HEK293 (cell line): ENCODE results near the gene NPDC1.

ENCODE experiments used
- FEZF1 ChIP-seq: fragments of 450-650 bp; formaldehyde crosslinking; IDR thresholded peaks from 2 replicates; pipeline ENCODE4 v1.5.1; 2016; ENCODE audit warnings: missing biosample characterization, missing genetic modification characterization
- GLIS2 ChIP-seq: fragments of 450-650 bp; formaldehyde crosslinking; IDR thresholded peaks from 2 replicates; pipeline ENCODE4 v1.5.1; 2016; ENCODE audit warnings: missing biosample characterization, missing genetic modification characterization
- KLF9 ChIP-seq: fragments of 450-650 bp; formaldehyde crosslinking; IDR thresholded peaks from 2 replicates; pipeline ENCODE4 v1.5.1; 2016; ENCODE audit warnings: missing biosample characterization, missing genetic modification characterization, low read depth
- OVOL3 ChIP-seq: fragments of 450-650 bp; formaldehyde crosslinking; IDR thresholded peaks from 2 replicates; pipeline ENCODE4 v1.5.1; 2016; ENCODE audit warnings: missing biosample characterization, missing genetic modification characterization
- SCRT1 ChIP-seq: fragments of 450-650 bp; formaldehyde crosslinking; IDR thresholded peaks from 2 replicates; pipeline ENCODE4 v1.5.1; 2016; ENCODE audit warnings: missing biosample characterization, missing genetic modification characterization, borderline replicate concordance
- TCF7L2 ChIP-seq: IDR thresholded peaks from 2 replicates; pipeline ENCODE4 v1.6.1; 2011; ENCODE audit warnings: low read depth, mild to moderate bottlenecking, inconsistent platforms, low read length, moderate library complexity, borderline replicate concordance
- YY1 ChIP-seq: fragments of 450-650 bp; formaldehyde crosslinking; IDR thresholded peaks from 2 replicates; pipeline ENCODE4 v1.5.1; 2018; ENCODE audit warnings: missing biosample characterization, missing genetic modification characterization
- ZBTB20 ChIP-seq: fragments of 450-650 bp; formaldehyde crosslinking; IDR thresholded peaks from 2 replicates; pipeline ENCODE4 v1.5.1; 2016; ENCODE audit warnings: missing biosample characterization, missing genetic modification characterization
- ZBTB49 ChIP-seq: fragments of 450-650 bp; formaldehyde crosslinking; IDR thresholded peaks from 2 replicates; pipeline ENCODE4 v1.5.1; 2016; ENCODE audit warnings: missing biosample characterization, missing genetic modification characterization, low read depth
- ZFP41 ChIP-seq: fragments of 450-650 bp; formaldehyde crosslinking; IDR thresholded peaks from 2 replicates; pipeline ENCODE4 v1.5.1; 2016; ENCODE audit warnings: missing biosample characterization, missing genetic modification characterization, borderline replicate concordance
- ZIC2 ChIP-seq: fragments of 450-650 bp; formaldehyde crosslinking; IDR thresholded peaks from 2 replicates; pipeline ENCODE4 v1.5.1; 2016; ENCODE audit warnings: missing biosample characterization, missing genetic modification characterization
- ZNF10 ChIP-seq: fragments of 450-650 bp; formaldehyde crosslinking; IDR thresholded peaks from 2 replicates; pipeline ENCODE4 v1.5.1; 2017; ENCODE audit warnings: missing biosample characterization, missing genetic modification characterization
- ZNF112 ChIP-seq: fragments of 450-650 bp; formaldehyde crosslinking; IDR thresholded peaks from 2 replicates; pipeline ENCODE4 v1.5.0; 2017; ENCODE audit warnings: missing biosample characterization, missing genetic modification characterization
- ZNF132 ChIP-seq: fragments of 450-650 bp; formaldehyde crosslinking; IDR thresholded peaks from 2 replicates; pipeline ENCODE4 v1.5.1; 2017; ENCODE audit warnings: missing biosample characterization, missing genetic modification characterization, borderline replicate concordance
- ZNF140 ChIP-seq: fragments of 450-650 bp; formaldehyde crosslinking; IDR thresholded peaks from 2 replicates; pipeline ENCODE4 v1.5.1; 2016; ENCODE audit warnings: missing biosample characterization, missing genetic modification characterization
- ZNF202 ChIP-seq: fragments of 450-650 bp; formaldehyde crosslinking; IDR thresholded peaks from 2 replicates; pipeline ENCODE4 v1.5.1; 2016; ENCODE audit warnings: missing biosample characterization, missing genetic modification characterization, borderline replicate concordance
- ZNF214 ChIP-seq: fragments of 450-650 bp; formaldehyde crosslinking; IDR thresholded peaks from 2 replicates; pipeline ENCODE4 v1.5.1; 2017; ENCODE audit warnings: missing biosample characterization, mild to moderate bottlenecking, missing genetic modification characterization, borderline replicate concordance
- ZNF221 ChIP-seq: fragments of 450-650 bp; formaldehyde crosslinking; IDR thresholded peaks from 2 replicates; pipeline ENCODE4 v1.5.1; 2017; ENCODE audit warnings: missing biosample characterization, missing genetic modification characterization, borderline replicate concordance
- ZNF23 ChIP-seq: fragments of 450-650 bp; formaldehyde crosslinking; IDR thresholded peaks from 2 replicates; pipeline ENCODE4 v1.5.1; 2016; ENCODE audit warnings: missing biosample characterization, missing genetic modification characterization, borderline replicate concordance
- ZNF239 ChIP-seq: fragments of 450-650 bp; formaldehyde crosslinking; IDR thresholded peaks from 2 replicates; pipeline ENCODE4 v1.5.1; 2016; ENCODE audit warnings: missing biosample characterization, missing genetic modification characterization
- ZNF24 ChIP-seq: fragments of 450-650 bp; formaldehyde crosslinking; IDR thresholded peaks from 2 replicates; pipeline ENCODE4 v1.5.1; 2016; ENCODE audit warnings: missing biosample characterization, missing genetic modification characterization
- ZNF266 ChIP-seq: fragments of 450-650 bp; formaldehyde crosslinking; IDR thresholded peaks from 2 replicates; pipeline ENCODE4 v1.5.1; 2016; ENCODE audit warnings: missing biosample characterization, missing genetic modification characterization, low read depth
- ZNF350 ChIP-seq: fragments of 450-650 bp; formaldehyde crosslinking; IDR thresholded peaks from 2 replicates; pipeline ENCODE4 v1.5.0; 2017; ENCODE audit warnings: missing biosample characterization, mild to moderate bottlenecking, missing genetic modification characterization
- ZNF362 ChIP-seq: fragments of 450-650 bp; formaldehyde crosslinking; IDR thresholded peaks from 2 replicates; pipeline ENCODE4 v1.5.1; 2016; ENCODE audit warnings: missing biosample characterization, missing genetic modification characterization
- ZNF37A ChIP-seq: fragments of 450-650 bp; IDR thresholded peaks from 2 replicates; pipeline ENCODE4 v1.5.1; 2018; ENCODE audit warnings: missing biosample characterization, missing genetic modification characterization
- ZNF394 ChIP-seq: fragments of 450-650 bp; formaldehyde crosslinking; IDR thresholded peaks from 2 replicates; pipeline ENCODE4 v1.5.1; 2016; ENCODE audit warnings: missing biosample characterization, missing genetic modification characterization, mild to moderate bottlenecking, moderate library complexity, borderline replicate concordance
- ZNF426 ChIP-seq: fragments of 450-650 bp; formaldehyde crosslinking; IDR thresholded peaks from 2 replicates; pipeline ENCODE4 v1.5.1; 2017; ENCODE audit warnings: missing biosample characterization, missing genetic modification characterization, mild to moderate bottlenecking, inconsistent platforms, moderate library complexity
- ZNF510 ChIP-seq: fragments of 450-650 bp; formaldehyde crosslinking; IDR thresholded peaks from 2 replicates; pipeline ENCODE4 v1.5.1; 2018; ENCODE audit warnings: mild to moderate bottlenecking, missing genetic modification characterization, missing biosample characterization; ENCODE audit not compliant: insufficient replicate concordance
- ZNF529 ChIP-seq: fragments of 450-650 bp; formaldehyde crosslinking; IDR thresholded peaks from 2 replicates; pipeline ENCODE4 v1.5.1; 2017; ENCODE audit warnings: missing genetic modification characterization, missing biosample characterization; ENCODE audit not compliant: insufficient replicate concordance
- ZNF530 ChIP-seq: fragments of 450-650 bp; formaldehyde crosslinking; IDR thresholded peaks from 2 replicates; pipeline ENCODE4 v1.5.1; 2016; ENCODE audit warnings: low read depth, missing biosample characterization, missing genetic modification characterization
- ZNF544 ChIP-seq: fragments of 450-650 bp; formaldehyde crosslinking; IDR thresholded peaks from 2 replicates; pipeline ENCODE4 v1.5.0; 2017; ENCODE audit warnings: missing biosample characterization, missing genetic modification characterization
- ZNF600 ChIP-seq: fragments of 450-650 bp; formaldehyde crosslinking; IDR thresholded peaks from 2 replicates; pipeline ENCODE4 v1.5.1; 2016; ENCODE audit warnings: missing biosample characterization, missing genetic modification characterization
- ZNF654 ChIP-seq: fragments of 450-650 bp; formaldehyde crosslinking; IDR thresholded peaks from 2 replicates; pipeline ENCODE4 v1.5.1; 2016; ENCODE audit warnings: low read depth, missing biosample characterization, missing genetic modification characterization
- ZNF658 ChIP-seq: fragments of 450-650 bp; formaldehyde crosslinking; IDR thresholded peaks from 2 replicates; pipeline ENCODE4; 2016; ENCODE audit warnings: missing biosample characterization, missing genetic modification characterization
- ZNF660 ChIP-seq: fragments of 450-650 bp; IDR thresholded peaks from 2 replicates; pipeline ENCODE4 v1.5.1; 2018; ENCODE audit warnings: missing biosample characterization, mild to moderate bottlenecking, missing genetic modification characterization
- ZNF777 ChIP-seq: fragments of 450-650 bp; formaldehyde crosslinking; IDR thresholded peaks from 2 replicates; pipeline ENCODE4 v1.5.1; 2017; ENCODE audit warnings: missing biosample characterization, missing genetic modification characterization, borderline replicate concordance
- ZXDB ChIP-seq: fragments of 450-650 bp; formaldehyde crosslinking; IDR thresholded peaks from 2 replicates; pipeline ENCODE4 v1.5.1; 2016; ENCODE audit warnings: missing biosample characterization, missing genetic modification characterization
- TF ChIP-seq, protein P1 (sequence below): fragments of 450-650 bp; formaldehyde crosslinking; IDR thresholded peaks from 2 replicates; pipeline ENCODE4 v1.5.1; 2017; ENCODE audit warnings: missing biosample characterization, missing genetic modification characterization

Gene NPDC1

DNA sequence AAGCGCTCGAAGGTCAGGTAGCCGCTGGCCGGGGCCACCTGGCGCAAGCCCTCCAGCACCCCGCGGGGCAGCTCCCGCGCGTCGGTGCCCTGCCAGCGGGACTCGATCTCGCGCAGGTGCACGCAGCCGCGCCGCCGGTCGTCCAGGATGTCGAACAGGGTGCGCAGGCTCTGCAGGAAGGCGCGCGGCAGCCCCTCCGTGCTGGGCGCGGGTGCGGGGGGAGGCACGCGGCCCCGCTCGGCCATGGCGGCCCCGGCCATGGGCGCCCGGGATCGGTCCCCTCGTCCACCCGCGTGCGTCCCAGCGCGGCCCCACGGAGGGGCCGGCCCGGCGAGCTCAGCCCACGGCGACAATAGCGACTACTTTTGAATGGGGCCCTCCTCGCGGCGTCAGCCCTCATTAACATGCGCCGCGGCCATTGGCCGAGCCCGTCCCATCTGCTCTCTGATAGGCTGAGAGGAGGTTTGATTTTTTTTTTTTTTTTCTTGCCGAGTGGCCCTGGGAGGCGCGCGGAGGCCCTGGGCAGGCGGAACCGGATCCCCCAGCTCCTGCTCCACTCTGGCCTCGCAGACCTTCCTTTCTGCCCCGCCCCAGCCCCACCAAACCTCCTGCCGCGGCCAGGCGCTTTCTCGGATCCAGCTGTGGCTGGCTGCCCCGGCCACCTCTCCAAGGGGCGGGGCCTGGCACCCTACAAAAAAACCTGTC lies 24.4 kb upstream of the NPDC1 start, which contains the start of gene SAPCD2 (continued):
- TF ChIP-seq ZNF426 (tag by site-specific recombination) (no peak), KLF9 (tag by site-specific recombination) (peak; percentile 49; the same call in 1 of the 2 replicates), ZNF394 (no peak), YY1 (tag by site-specific recombination) (peak; percentile 47; the same call in 1 of the 2 replicates), ZNF530 (tag by site-specific recombination) (no peak), ZNF350 (tag by site-specific recombination) (no peak), ZNF777 (tag by site-specific recombination) (no peak), SCRT1 (tag by site-specific recombination) (no peak), TCF7L2 (no peak), ZNF239 (tag by site-specific recombination) (no peak), ZNF266 (no peak), ZNF362 (tag by site-specific recombination) (peak; percentile 98), ZBTB20 (tag by site-specific recombination) (peak; percentile 77; the same call in 1 of the 2 replicates), ZNF221 (tag by site-specific recombination) (no peak), ZNF112 (tag by site-specific recombination) (no peak), GLIS2 (peak; percentile 98), ZNF660 (tag by site-specific recombination) (no peak), ZNF544 (tag by site-specific recombination) (no peak), ZNF24 (tag by site-specific recombination) (peak; percentile 64; the same call in 1 of the 2 replicates), ZNF10 (no peak), ZNF23 (tag by site-specific recombination) (no peak), ZNF510 (tag by site-specific recombination) (no peak), ZNF140 (tag by site-specific recombination) (no peak), ZXDB (peak; percentile 76), ZFP41 (no peak), OVOL3 (tag by site-specific recombination) (no peak), ZNF214 (tag by site-specific recombination) (no peak), ZBTB49 (no peak), ZNF600 (tag by site-specific recombination) (peak; percentile 43; the same call in 1 of the 2 replicates), ZNF654 (tag by site-specific recombination) (no peak), FEZF1 (tag by site-specific recombination) (no peak), ZNF37A (tag by site-specific recombination) (no peak), ZIC2 (tag by site-specific recombination) (peak; percentile 26; the same call in 1 of the 2 replicates), ZNF202 (tag by site-specific recombination) (no peak), ZNF132 (tag by site-specific recombination) (no peak), ZNF658 (no peak), ZNF529 (no peak)
- TF ChIP-seq, protein P1, sequence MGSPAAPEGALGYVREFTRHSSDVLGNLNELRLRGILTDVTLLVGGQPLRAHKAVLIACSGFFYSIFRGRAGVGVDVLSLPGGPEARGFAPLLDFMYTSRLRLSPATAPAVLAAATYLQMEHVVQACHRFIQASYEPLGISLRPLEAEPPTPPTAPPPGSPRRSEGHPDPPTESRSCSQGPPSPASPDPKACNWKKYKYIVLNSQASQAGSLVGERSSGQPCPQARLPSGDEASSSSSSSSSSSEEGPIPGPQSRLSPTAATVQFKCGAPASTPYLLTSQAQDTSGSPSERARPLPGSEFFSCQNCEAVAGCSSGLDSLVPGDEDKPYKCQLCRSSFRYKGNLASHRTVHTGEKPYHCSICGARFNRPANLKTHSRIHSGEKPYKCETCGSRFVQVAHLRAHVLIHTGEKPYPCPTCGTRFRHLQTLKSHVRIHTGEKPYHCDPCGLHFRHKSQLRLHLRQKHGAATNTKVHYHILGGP (tag by site-specific recombination): no peak
